ENCODE results near the gene SPATA25.
A peak's percentile ranks its signal among the peaks of the same experiment; 100 is the strongest.

The SPATA25 gene

DNA sequence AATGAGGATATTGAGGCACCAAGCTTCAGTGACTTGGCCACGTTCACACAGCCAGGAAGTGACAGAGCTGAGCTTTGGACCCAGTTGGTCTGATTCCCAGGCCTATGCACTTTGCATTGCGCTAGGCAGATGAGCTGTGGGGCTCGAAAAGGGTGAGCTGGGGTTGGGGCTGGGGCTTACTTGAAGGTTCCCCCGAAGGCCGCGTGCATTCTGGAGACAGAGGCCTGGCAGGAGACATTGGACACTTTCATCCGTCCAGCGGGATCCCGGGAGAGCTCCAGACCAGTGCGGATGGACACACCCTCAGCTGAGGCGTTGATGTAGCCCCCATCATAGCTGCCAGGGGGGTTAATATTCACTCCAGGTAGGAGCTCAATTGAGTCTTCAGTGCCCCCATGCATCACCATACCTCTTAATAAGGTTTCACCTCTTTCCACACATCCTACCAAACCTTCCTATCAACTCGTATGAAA lies 21.9 kb upstream of the SPATA25 start:
- ChIA-PET POLR2A (ENCODE audit: low non-redundant PET) (interaction anchor here (0.6 kb wide), 1 partner anchor 447 kb away, joined by 3 read pairs; no protein-coding TSS in a partner anchor), CTCF (interaction anchor here (0.5 to 1.0 kb wide), 3 partner anchors 14 to 191 kb away, joined by 3 to 5 read pairs (median 4); no protein-coding TSS in a partner anchor)
- TF ChIP-seq, protein P1, sequence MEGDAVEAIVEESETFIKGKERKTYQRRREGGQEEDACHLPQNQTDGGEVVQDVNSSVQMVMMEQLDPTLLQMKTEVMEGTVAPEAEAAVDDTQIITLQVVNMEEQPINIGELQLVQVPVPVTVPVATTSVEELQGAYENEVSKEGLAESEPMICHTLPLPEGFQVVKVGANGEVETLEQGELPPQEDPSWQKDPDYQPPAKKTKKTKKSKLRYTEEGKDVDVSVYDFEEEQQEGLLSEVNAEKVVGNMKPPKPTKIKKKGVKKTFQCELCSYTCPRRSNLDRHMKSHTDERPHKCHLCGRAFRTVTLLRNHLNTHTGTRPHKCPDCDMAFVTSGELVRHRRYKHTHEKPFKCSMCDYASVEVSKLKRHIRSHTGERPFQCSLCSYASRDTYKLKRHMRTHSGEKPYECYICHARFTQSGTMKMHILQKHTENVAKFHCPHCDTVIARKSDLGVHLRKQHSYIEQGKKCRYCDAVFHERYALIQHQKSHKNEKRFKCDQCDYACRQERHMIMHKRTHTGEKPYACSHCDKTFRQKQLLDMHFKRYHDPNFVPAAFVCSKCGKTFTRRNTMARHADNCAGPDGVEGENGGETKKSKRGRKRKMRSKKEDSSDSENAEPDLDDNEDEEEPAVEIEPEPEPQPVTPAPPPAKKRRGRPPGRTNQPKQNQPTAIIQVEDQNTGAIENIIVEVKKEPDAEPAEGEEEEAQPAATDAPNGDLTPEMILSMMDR (conservative IDR thresholded peaks at IDR 0.05; ENCODE audit: low read depth), result no peak
- DNase-seq (ENCODE audit: low spot score), result no peak
- H3K27ac ChIP-seq, result peak overlapping the region; percentile 79

- no peak for DNase-seq (ENCODE audit: low spot score)
- ChIA-PET CTCF (interaction anchor here (0.6 kb wide), 1 partner anchor 1405 kb away, joined by 6 read pairs; no protein-coding TSS in a partner anchor), POLR2A (ENCODE audit: low non-redundant PET) (no interaction called here)
- no peak overlapping the region; the same call in 1 of the 2 replicates for H3K27ac ChIP-seq
- TF ChIP-seq, protein P1 (conservative IDR thresholded peaks at IDR 0.05; ENCODE audit: low read depth), result no peak
Measured at GRCh38 chr20:45908084-45908483, 20.7 kb upstream of the SPATA25 start.

DNA sequence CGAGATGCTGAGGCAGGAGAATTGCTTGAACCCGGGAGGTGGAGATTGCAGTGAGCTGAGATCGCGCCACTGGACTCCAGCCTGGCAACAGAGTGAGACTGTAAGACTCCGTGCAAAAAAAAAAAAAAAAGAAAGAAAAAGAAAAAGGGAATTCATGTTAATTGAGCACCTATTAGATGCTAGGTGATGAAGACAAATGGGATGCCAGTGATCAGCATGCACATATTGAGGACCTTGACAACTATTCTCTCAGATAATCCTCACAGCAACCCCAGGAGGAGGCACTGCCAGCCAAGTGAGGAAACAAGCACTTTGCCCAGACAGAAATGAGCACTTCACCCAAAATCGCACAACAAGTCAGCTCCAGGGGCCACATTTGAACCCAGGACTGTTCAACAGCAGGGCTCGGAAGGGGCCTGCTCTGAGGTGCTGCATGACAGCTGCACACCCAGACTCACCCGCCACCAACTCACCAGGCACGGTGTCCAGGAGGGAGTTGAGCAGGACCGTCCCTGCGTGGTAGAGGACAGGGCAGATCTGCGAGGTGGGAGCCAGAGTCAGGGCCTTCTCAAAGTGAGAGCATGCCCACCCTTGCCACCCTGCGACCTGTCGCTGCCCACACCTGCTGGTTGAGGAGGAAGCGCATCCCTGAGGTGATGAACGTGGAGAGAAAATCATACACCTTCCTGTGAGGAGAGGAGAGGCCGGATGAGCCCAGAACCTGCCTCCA lies 20.0 kb upstream of the SPATA25 start:
- TF ChIP-seq, protein P1 (conservative IDR thresholded peaks at IDR 0.05; ENCODE audit: low read depth), result no peak
- H3K27ac ChIP-seq, result no peak overlapping the region; the same call in 1 of the 2 replicates
- ChIA-PET CTCF (interaction anchor here (0.6 to 0.8 kb wide), 2 partner anchors 66 to 1405 kb away, joined by 3 to 6 read pairs; no protein-coding TSS in a partner anchor), POLR2A (ENCODE audit: low non-redundant PET) (no interaction called here)
- DNase-seq (ENCODE audit: low spot score), result no peak

DNA sequence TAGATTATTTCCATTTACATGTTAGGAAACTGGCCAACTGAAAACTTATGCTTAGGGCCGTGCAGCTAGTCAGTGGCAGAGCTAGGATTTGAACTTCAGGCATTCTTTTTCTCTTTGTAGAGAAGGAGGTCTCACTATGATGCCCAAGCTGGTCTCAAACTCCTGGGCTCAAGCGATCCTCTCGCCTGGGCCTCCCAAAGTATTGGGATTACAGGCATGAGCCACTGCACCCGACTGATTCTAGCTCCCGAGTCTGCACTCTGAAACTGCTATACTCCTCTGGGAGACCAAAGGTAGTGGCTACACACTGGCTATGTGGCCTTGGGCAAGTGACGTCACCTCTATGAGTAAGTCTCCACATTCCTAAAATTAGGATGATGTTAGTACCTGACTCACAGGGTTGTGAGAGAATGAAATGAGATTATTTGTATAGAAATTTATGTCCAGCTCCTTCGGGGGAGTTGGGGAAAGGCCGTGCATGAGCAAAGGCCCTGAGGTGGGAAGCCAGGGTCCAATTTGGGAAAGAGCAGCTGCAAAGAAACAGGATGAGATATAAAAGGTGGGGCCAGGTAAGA lies 18.2 kb upstream of the SPATA25 start:
- ChIA-PET POLR2A (ENCODE audit: low non-redundant PET) (interaction anchor here (0.5 to 1.2 kb wide), 2 partner anchors 14 to 743 kb away, joined by 4 to 7 read pairs; no protein-coding TSS in a partner anchor), CTCF (interaction anchor here (1.2 to 1.5 kb wide), 2 partner anchors 17 to 65 kb away, joined by 4 to 5 read pairs; no protein-coding TSS in a partner anchor)
- TF ChIP-seq, protein P1 (conservative IDR thresholded peaks at IDR 0.05; ENCODE audit: low read depth), result no peak
- DNase-seq (ENCODE audit: low spot score), result peak; percentile 95
- peak overlapping the region; percentile 53 for H3K27ac ChIP-seq

GRCh38 chr20:45904583-45905504 lies 17.4 kb upstream of the SPATA25 start:
- ChIA-PET CTCF (interaction anchor here (1.2 to 1.5 kb wide), 2 partner anchors 16 to 66 kb away, joined by 4 to 5 read pairs; no protein-coding TSS in a partner anchor), POLR2A (ENCODE audit: low non-redundant PET) (interaction anchor here (0.5 to 1.2 kb wide), 2 partner anchors 13 to 744 kb away, joined by 4 to 7 read pairs; no protein-coding TSS in a partner anchor)
- peak overlapping the region; percentile 53 for H3K27ac ChIP-seq
- no peak for DNase-seq (ENCODE audit: low spot score)
- TF ChIP-seq, protein P1 (conservative IDR thresholded peaks at IDR 0.05; ENCODE audit: low read depth), result no peak

Data from RWPE1 (cell line).